Gastrocnemius medialis (tissue), 4 donors: ENCODE results near the gene NEUROD2. TPM values are rescaled to one million over a fixed set of nuclear protein-coding genes. Genes with fewer than 3 reads are reported as not detected.

Experiments
- ATAC-seq, 2 donors: fragments of 150-250 bp; one replicate each; pipeline ENCODE4 v1.9.1; 2016
- DNase-seq, 2 donors: peaks; one replicate each; pipeline ENCODE4 v3.0.0-alpha.2; 2019
- H3K27ac ChIP-seq, 4 donors: fragments of 200-600 bp; sonication (generic); 1 replicate in 1 of 4; 2 replicates in 3 of 4; pipeline ENCODE4 v1.5.1; 2016 to 2018; ENCODE audit warnings: mild to moderate bottlenecking in 2 of 4, moderate library complexity in 1 of 4
- H3K27me3 ChIP-seq, 3 donors: fragments of 200-600 bp; sonication (generic) in 2 of 3; 1 replicate in 1 of 3; 2 replicates in 2 of 3; pipeline versions ENCODE4 v1.5.1 to v1.6.0; 2016 to 2019; ENCODE audit warnings: mild to moderate bottlenecking in 1 of 3, moderate library complexity in 1 of 3
- H3K36me3 ChIP-seq, 2 donors: fragments of 200-600 bp; sonication (generic) in 1 of 2; one replicate each; pipeline ENCODE4 v1.5.1; 2017 to 2018
- H3K4me1 ChIP-seq, 2 donors: fragments of 200-600 bp; sonication (generic) in 1 of 2; one replicate each; pipeline ENCODE4 v1.5.1; 2016 to 2017; ENCODE audit warnings: mild to moderate bottlenecking in 2 of 2
- H3K4me3 ChIP-seq, 4 donors: fragments of 200-600 bp; sonication (generic) in 3 of 4; 1 replicate in 1 of 4; 2 replicates in 3 of 4; pipeline ENCODE4 v1.5.1; 2016 to 2019; ENCODE audit warnings: mild to moderate bottlenecking in 2 of 4
- H3K9me3 ChIP-seq, 3 donors: fragments of 200-600 bp; sonication (generic) in 2 of 3; 1 replicate in 1 of 3; 2 replicates in 2 of 3; pipeline ENCODE4 v1.5.1; 2016 to 2019
- CTCF ChIP-seq, 5 experiments: fragments of 450-650 bp in 3 of 5; fragments of 200-600 bp in 2 of 5; sonication (generic) in 2 of 5; IDR thresholded peaks in 4 of 5; conservative IDR thresholded peaks in 1 of 5; 1 replicate in 4 of 5; 2 replicates in 1 of 5; pipeline ENCODE4 v1.5.1; 2016 to 2019; ENCODE audit warnings: antibody characterized with exemption in 5 of 5, mild to moderate bottlenecking in 3 of 5, moderate library complexity in 3 of 5
- POLR2A ChIP-seq, 2 donors: fragments of 450-650 bp; IDR thresholded peaks; one replicate each; pipeline ENCODE4 v1.6.1; 2017; ENCODE audit warnings: antibody characterized with exemption in 2 of 2, mild to moderate bottlenecking in 2 of 2, moderate library complexity in 2 of 2
- in situ Hi-C, 4 donors: fragments of 200-750 bp; cut with MboI; loops; one replicate each; pipeline versions ENCODE4 v1.15.0 to v1.8.0; 2017; ENCODE audit warnings: low sequenced_read_pairs in 4 of 4
- intact Hi-C: fragments of 100-400 bp; cut with DNase I; formaldehyde crosslinking; loops from one replicate; pipeline ENCODE4 v1.15.1; 2023; ENCODE audit warnings: low total_unique reads
- total RNA-seq, 4 donors: library from RNA; depleted of rRNA; stranded (reverse); fragments of >200 nt; gene quantifications; one replicate each; pipeline versions ENCODE4 v1.1.0 to v1.2.3, GENCODE V29; 2016

Gene NEUROD2
- total RNA-seq, 4 donors from 2014 or later: not detected

- TF ChIP-seq CTCF (IDR thresholded peaks at IDR 0.05 in 4 of 5, conservative IDR thresholded peaks at IDR 0.05 in 1 of 5): no peak
- TF ChIP-seq POLR2A (IDR thresholded peaks at IDR 0.05): no peak
- intact Hi-C loops (no loop called here), in situ Hi-C loops (no loop called here)
- Histone ChIP-seq H3K27me3 (no peaks in the 10 kb centered on the region), H3K4me3 (no peak overlapping the region), H3K27ac (no peak overlapping the region), H3K36me3 (peaks cover 0 to 45% of the 10 kb centered on the region in 2 donors), H3K4me1 (peaks cover 0 to 4% of the 10 kb centered on the region in 2 donors), H3K9me3 (no peaks in the 10 kb centered on the region)
- no peak for ATAC-seq
- DNase-seq: no peak
Measured at GRCh38 chr17:39562976-39563375, 44.7 kb downstream of the NEUROD2 start.

DNA sequence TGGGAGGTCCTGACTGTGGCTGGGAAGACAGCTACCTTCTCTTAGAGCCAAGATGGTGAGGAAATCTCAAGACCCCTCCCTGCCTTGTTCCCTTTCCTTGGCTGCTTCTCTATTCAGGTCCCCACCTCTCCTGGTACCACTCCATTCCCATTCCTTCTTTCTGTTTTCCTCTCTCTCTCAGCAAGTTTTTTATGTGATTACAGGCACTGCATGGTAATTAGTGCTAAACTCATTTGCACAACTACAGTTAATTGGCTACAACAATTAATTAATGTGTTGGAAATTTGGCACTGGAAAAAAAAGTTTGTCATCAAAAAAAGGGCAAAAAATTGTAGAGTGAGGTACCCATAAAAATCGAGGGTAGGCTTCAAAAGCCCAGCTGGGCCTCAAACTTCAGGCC, 45.3 kb downstream of the NEUROD2 start:
- TF ChIP-seq CTCF (IDR thresholded peaks at IDR 0.05 in 4 of 5, conservative IDR thresholded peaks at IDR 0.05 in 1 of 5): no peak
- TF ChIP-seq POLR2A (IDR thresholded peaks at IDR 0.05): no peak
- no peaks in the 10 kb centered on the region for H3K27me3 ChIP-seq
- intact Hi-C loops (no loop called here), in situ Hi-C loops (no loop called here)
- H3K4me3 ChIP-seq: no peak overlapping the region
- peaks cover 0 to 45% of the 10 kb centered on the region in 2 donors for H3K36me3 ChIP-seq
- DNase-seq (no peak), ATAC-seq (no peak)
- H3K4me1 ChIP-seq: peaks cover 0 to 4% of the 10 kb centered on the region in 2 donors
- no peak overlapping the region for H3K27ac ChIP-seq
- no peaks in the 10 kb centered on the region for H3K9me3 ChIP-seq

DNA sequence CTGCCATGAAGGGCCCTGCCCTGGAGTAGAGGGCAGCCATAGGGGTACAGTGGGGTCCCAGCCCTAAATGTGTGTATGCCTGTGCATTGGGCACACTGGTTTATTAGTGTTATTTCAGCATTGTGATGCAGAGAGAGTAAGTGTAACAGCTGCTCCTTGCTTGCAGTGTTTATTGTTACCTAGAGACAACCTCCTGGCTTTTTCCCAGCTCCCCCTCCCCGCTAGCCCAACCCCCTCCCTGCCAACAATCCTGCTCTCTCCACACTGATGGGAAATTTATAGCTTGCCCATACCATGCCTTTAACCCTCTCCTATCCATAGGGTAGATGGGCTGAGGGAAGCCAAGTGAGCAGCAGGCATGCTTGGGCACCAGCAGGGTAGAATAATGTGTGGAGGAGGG, 51.3 kb downstream of the NEUROD2 start:
- DNase-seq: no peak
- H3K9me3 ChIP-seq: no peaks in the 10 kb centered on the region
- intact Hi-C loops: no loop called here
- ATAC-seq: no peak
- in situ Hi-C loops: loop anchor here in 1 of 4 donors (10.0 kb wide), 2 partner anchors 68 to 198 kb away; partner anchors contain the start of gene PPP1R1B
- H3K27me3 ChIP-seq: no peaks in the 10 kb centered on the region
- no peaks in the 10 kb centered on the region for H3K4me1 ChIP-seq
- no peak for TF ChIP-seq CTCF (IDR thresholded peaks at IDR 0.05 in 4 of 5, conservative IDR thresholded peaks at IDR 0.05 in 1 of 5)
- TF ChIP-seq POLR2A (IDR thresholded peaks at IDR 0.05): no peak
- H3K4me3 ChIP-seq: no peak overlapping the region
- peaks cover 0 to 67% of the 10 kb centered on the region in 2 donors for H3K36me3 ChIP-seq
- no peak overlapping the region for H3K27ac ChIP-seq

DNA sequence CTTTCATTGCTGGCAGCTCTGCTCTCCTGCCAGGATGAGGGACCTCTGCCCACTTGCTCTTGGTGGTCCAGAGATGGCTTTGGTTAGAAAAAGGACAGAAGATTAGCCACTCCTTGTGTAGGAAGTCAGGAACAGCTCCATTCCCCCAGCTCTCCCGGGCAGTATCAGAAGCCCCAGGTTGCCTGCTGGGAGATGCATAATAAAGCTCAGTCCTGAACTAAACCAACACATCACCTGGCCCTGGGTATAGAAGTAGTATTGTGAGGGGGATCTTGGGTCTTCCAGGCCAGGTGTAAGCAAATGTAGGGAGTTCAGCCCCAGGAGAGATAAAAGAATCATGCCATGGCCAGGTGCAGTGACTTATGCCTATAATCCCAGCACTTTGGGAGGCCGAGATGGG, 52.4 kb downstream of the NEUROD2 start:
- no peak overlapping the region for H3K4me3 ChIP-seq
- intact Hi-C loops (no loop called here), in situ Hi-C loops (loop anchor here in 1 of 4 donors (10.0 kb wide), 2 partner anchors 69 to 199 kb away; partner anchors contain the start of gene PPP1R1B)
- no peaks in the 10 kb centered on the region for H3K9me3 ChIP-seq
- H3K27me3 ChIP-seq: no peaks in the 10 kb centered on the region
- TF ChIP-seq POLR2A (IDR thresholded peaks at IDR 0.05) (no peak), CTCF (IDR thresholded peaks at IDR 0.05 in 4 of 5, conservative IDR thresholded peaks at IDR 0.05 in 1 of 5) (no peak)
- ATAC-seq: no peak
- DNase-seq: no peak
- H3K4me1 ChIP-seq: no peaks in the 10 kb centered on the region
- H3K36me3 ChIP-seq: peaks cover 0 to 78% of the 10 kb centered on the region in 2 donors
- H3K27ac ChIP-seq: no peak overlapping the region

Other genes with a start within 250 kb of the NEUROD2 start
- 10 to 100 TPM; 10.4 to 15.4 (median 13.1) TPM for gene FBXL20, start 206.3 kb downstream of the NEUROD2 start, total RNA-seq
- 10 to 100 TPM; 16.3 to 25.1 (median 17.8) TPM for gene MED1, start 156.7 kb downstream of the NEUROD2 start, total RNA-seq
- gene CDK12, start 146.4 kb downstream of the NEUROD2 start, total RNA-seq: 10 to 100 TPM; 10.6 to 20.9 (median 14.2) TPM
- 1 to 10 TPM in 2 of 4 donors, not detected in 2; 1.5 to 5.1 TPM for gene PPP1R1B, start 19.0 kb upstream of the NEUROD2 start, total RNA-seq
- 10 to 100 TPM; 31.0 to 41.7 (median 41.0) TPM for gene STARD3, start 29.2 kb upstream of the NEUROD2 start, total RNA-seq
- 1,000 to 10,000 TPM; 1,768 to 3,088 (median 2,493) TPM for gene TCAP, start 57.4 kb upstream of the NEUROD2 start, total RNA-seq
- gene PNMT, start 60.5 kb upstream of the NEUROD2 start, total RNA-seq: 10 to 100 TPM in 1 of 4 donors, 1 to 10 TPM in 3; 2.0 to 11.8 (median 7.1) TPM
- gene PGAP3, start 80.1 kb upstream of the NEUROD2 start, total RNA-seq: 1 to 10 TPM; 4.3 to 9.5 (median 6.1) TPM
- 10 to 100 TPM in 3 of 4 donors, 1 to 10 TPM in 1; 6.0 to 26.4 (median 15.3) TPM for gene ERBB2, start 92.1 kb upstream of the NEUROD2 start, total RNA-seq
- gene MIEN1, start 122.6 kb upstream of the NEUROD2 start, total RNA-seq: 10 to 100 TPM; 42.8 to 81.9 (median 67.7) TPM
- under 1 TPM in 2 of 4 donors, not detected in 2; 0.41 to 0.70 TPM for gene GRB7, start 130.0 kb upstream of the NEUROD2 start, total RNA-seq